Activated CD8-positive, alpha-beta memory T cell treated with anti-CD3 and anti-CD28 coated beads, Interleukin-2, amount 50 U/mL, for 4 hours (primary cell): ENCODE data around the gene SRGAP1.
"Not testable (repeated sequence)": the region's sequence is repeated elsewhere in the genome, so short reads cannot be mapped to it uniquely, and the experiment has no call there.

ENCODE experiments used
- DNase-seq: peaks from one replicate; pipeline ENCODE4 v3.0.0-alpha.2; 2020

The SRGAP1 gene

GRCh38 chr12:63841011-63841410 is 3.5 kb upstream of the SRGAP1 start:
- DNase-seq = no peak

- DNase-seq = no peak
Observed at GRCh38 chr12:63841571-63841970, 2.9 kb upstream of the SRGAP1 start.

GRCh38 chr12:63842750-63843149 is 1.8 kb upstream of the SRGAP1 start:
- DNase-seq = not testable (repeated sequence)

- DNase-seq = no peak
Observed at GRCh38 chr12:63843254-63843720, 1.2 kb upstream of the SRGAP1 start.

- DNase-seq = peak; percentile 80
Observed at GRCh38 chr12:63843721-63844390, 644 bp upstream of the SRGAP1 start.

- no peak for DNase-seq
Observed at GRCh38 chr12:63845726-63846125, 1.2 kb downstream of the SRGAP1 start.

- no peak for DNase-seq
Observed at GRCh38 chr12:63846238-63846967, 1.9 kb downstream of the SRGAP1 start.

GRCh38 chr12:63848450-63848849 is 4.0 kb downstream of the SRGAP1 start:
- no peak for DNase-seq

- no peak for DNase-seq
Observed at GRCh38 chr12:63849106-63849620, 4.7 kb downstream of the SRGAP1 start.

GRCh38 chr12:63849641-63850040 is 5.1 kb downstream of the SRGAP1 start:
- DNase-seq = no peak

- no peak for DNase-seq
Observed at GRCh38 chr12:63853978-63854377, 9.5 kb downstream of the SRGAP1 start.

- DNase-seq = no peak
Observed at GRCh38 chr12:63855299-63855698, 10.8 kb downstream of the SRGAP1 start.

GRCh38 chr12:63857771-63858670 is 13.5 kb downstream of the SRGAP1 start:
- DNase-seq = no peak

GRCh38 chr12:63859880-63860279 is 15.4 kb downstream of the SRGAP1 start:
- DNase-seq = not testable (repeated sequence)

- no peak for DNase-seq
Observed at GRCh38 chr12:63862187-63862968, 17.9 kb downstream of the SRGAP1 start.

GRCh38 chr12:63862969-63863230 is 18.4 kb downstream of the SRGAP1 start:
- DNase-seq = no peak

- DNase-seq = no peak
Observed at GRCh38 chr12:63863658-63864453, 19.4 kb downstream of the SRGAP1 start.

GRCh38 chr12:63864454-63864706 is 19.9 kb downstream of the SRGAP1 start:
- DNase-seq = no peak

- no peak for DNase-seq
Observed at GRCh38 chr12:63865448-63865847, 20.9 kb downstream of the SRGAP1 start.

- DNase-seq = no peak
Observed at GRCh38 chr12:63867053-63867452, 22.6 kb downstream of the SRGAP1 start.

GRCh38 chr12:63869656-63870055 is 25.2 kb downstream of the SRGAP1 start:
- no peak for DNase-seq

- DNase-seq = no peak
Observed at GRCh38 chr12:63870838-63871237, 26.3 kb downstream of the SRGAP1 start.
